Small intestine (tissue), 16 donors: ENCODE results near the gene CCDC198. TPM values are rescaled to one million over a fixed set of nuclear protein-coding genes. Genes with fewer than 3 reads are reported as not detected.

ENCODE experiments used
- DNase-seq, 2 donors: peaks; one replicate each; pipeline versions ENCODE4 v3.0.0 to v3.0.0-alpha.2; 2013
- FAIRE-seq: peaks from 2 replicates; lab custom pipeline; 2012; peaks lifted over from hg19 to GRCh38; lab: Jason Lieb, UNC
- H3K27ac ChIP-seq, 3 donors: one replicate each; pipeline ENCODE4 v1.5.1; 2013; ENCODE audit warnings: low read length in 2 of 3, mild to moderate bottlenecking in 2 of 3, control low read depth in 1 of 3, inconsistent platforms in 1 of 3, low read depth in 1 of 3, moderate library complexity in 1 of 3
- H3K27me3 ChIP-seq, 3 donors: one replicate each; pipeline ENCODE4 v1.6.1; 2013; ENCODE audit warnings: low read length in 3 of 3, inconsistent platforms in 1 of 3; ENCODE audit not compliant: control insufficient read depth in 3 of 3, insufficient read depth in 3 of 3
- H3K36me3 ChIP-seq, 3 donors: one replicate each; pipeline ENCODE4 v1.6.1; 2013; ENCODE audit warnings: low read length in 3 of 3, inconsistent platforms in 1 of 3, low read depth in 1 of 3, mild to moderate bottlenecking in 1 of 3, moderate library complexity in 1 of 3; ENCODE audit not compliant: control insufficient read depth in 3 of 3, insufficient read depth in 2 of 3
- H3K4me1 ChIP-seq, 3 donors: one replicate each; pipeline ENCODE4 v1.6.1; 2013; ENCODE audit warnings: low read length in 2 of 3, inconsistent platforms in 1 of 3, low read depth in 1 of 3, mild to moderate bottlenecking in 1 of 3, moderate library complexity in 1 of 3; ENCODE audit not compliant: control insufficient read depth in 3 of 3, insufficient read depth in 2 of 3
- H3K4me3 ChIP-seq, 3 donors: one replicate each; pipeline ENCODE4 v1.5.1; 2013; ENCODE audit warnings: low read length in 3 of 3, control low read depth in 1 of 3, inconsistent platforms in 1 of 3, low read depth in 1 of 3, mild to moderate bottlenecking in 1 of 3, moderate library complexity in 1 of 3
- H3K9me3 ChIP-seq, 2 donors: one replicate each; pipeline ENCODE4 v1.6.1; 2013; ENCODE audit warnings: low read depth in 1 of 2, low read length in 1 of 2; ENCODE audit not compliant: control insufficient read depth in 2 of 2, insufficient read depth in 1 of 2
- WGBS, 3 donors: extraction: QIAGEN DNeasy Blood & Tissue Kit; methylation state at CpG; one replicate each; pipeline ENCODE4 v1.1.7; 2013; 5-methylcytosine and 5-hydroxymethylcytosine counted together
- long read RNA-seq, 10 donors: transcript quantifications; one replicate each; lab custom pipeline, GENCODE V29; 2026
- polyA plus RNA-seq, 4 donors: library from polyadenylated mRNA; stranded (reverse) in 3 of 4; unstranded in 1 of 4; fragments of 200-250 nt in 3 of 4; fragments of 120-200 nt in 1 of 4; gene quantifications; one replicate each; pipeline versions ENCODE4 v1.2.1 to v1.2.3, GENCODE V29; 2013
- donor health status: healthy with polysubstance abuse.
- donor health status: control.
- donor health status: control.
- donor health status: Bipolar disorder and iron deficiency.
- donor health status: healthy.

The CCDC198 gene, protein sequence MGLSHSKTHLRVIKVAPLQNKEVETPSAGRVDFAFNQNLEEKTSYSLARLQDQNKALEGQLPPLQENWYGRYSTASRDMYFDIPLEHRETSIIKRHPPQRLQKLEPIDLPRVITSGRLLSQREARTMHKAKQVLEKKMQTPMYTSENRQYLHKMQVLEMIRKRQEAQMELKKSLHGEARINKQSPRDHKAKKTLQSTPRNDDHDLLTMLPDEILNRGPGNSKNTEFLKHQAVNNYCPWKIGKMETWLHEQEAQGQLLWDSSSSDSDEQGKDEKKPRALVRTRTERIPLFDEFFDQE
- polyA plus RNA-seq, result 10 to 100 TPM in 1 of 4 donors, 1 to 10 TPM in 1, under 1 TPM in 2; 0.45 to 90.1 (median 0.80) TPM
- long read RNA-seq, donor 1, result 0 reads
- long read RNA-seq, donor 2, partial matches to known transcripts, result 12 of 13 reads
- long read RNA-seq, donor 2, other reads (novel, unspliced or antisense), result 0 of 13 reads
- long read RNA-seq, donor 3, result 0 reads
- long read RNA-seq, donor 4, result 0 reads
- long read RNA-seq, donor 5, partial matches to known transcripts, result 0 of 2 reads
- long read RNA-seq, donor 5, other reads (novel, unspliced or antisense), result 0 of 2 reads
- long read RNA-seq, donor 6, partial matches to known transcripts, result 14 of 16 reads
- long read RNA-seq, donor 6, other reads (novel, unspliced or antisense), result 0 of 16 reads
- long read RNA-seq, donor 7, result 0 reads
- long read RNA-seq, donor 8, result 0 reads
- long read RNA-seq, donor 9, partial matches to known transcripts, result 0 of 1 reads
- long read RNA-seq, donor 9, other reads (novel, unspliced or antisense), result 0 of 1 reads
- long read RNA-seq, donor 10, partial matches to known transcripts, result 12 of 13 reads
- long read RNA-seq, donor 10, other reads (novel, unspliced or antisense), result 0 of 13 reads

DNA sequence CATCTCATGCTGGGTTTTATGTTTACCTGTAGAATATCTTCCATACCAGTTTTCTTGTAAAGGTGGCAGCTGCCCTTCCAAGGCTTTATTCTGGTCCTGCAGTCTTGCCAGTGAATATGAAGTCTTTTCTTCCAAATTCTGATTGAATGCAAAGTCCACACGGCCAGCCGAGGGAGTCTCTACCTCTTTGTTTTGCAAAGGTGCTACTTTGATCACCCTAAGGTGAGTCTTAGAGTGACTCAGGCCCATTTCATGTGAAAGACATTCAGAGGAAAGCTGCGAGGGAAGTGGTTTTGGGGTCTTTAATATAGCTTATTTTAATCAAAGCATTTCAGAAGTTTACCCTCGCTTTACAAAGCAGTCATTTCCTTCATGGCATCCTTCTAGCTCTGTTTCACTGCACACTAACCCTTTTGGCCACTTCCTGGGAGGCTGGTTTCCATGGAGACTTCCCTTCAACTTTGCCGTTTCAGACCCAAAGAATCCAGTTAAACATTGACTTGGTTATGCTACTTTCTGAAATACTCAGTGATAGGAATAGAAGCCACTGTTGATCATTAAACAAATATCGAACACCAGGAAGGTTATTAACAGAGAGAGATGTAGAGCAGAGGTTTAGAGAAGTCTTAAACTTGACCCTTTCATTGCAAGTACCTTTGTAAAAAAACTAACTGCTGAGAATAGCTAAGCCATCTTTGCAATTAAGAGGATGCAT lies at the start of gene CCDC198:
CCDC198 (minus strand) TSS at position 391 of the 715 bp plus-strand sequence; CDS start at position 249, 142 bp downstream.
- Histone ChIP-seq H3K4me1 (peaks cover 0 to 32% (median 0%) of the 10 kb centered on the region in 3 donors), H3K27ac (peak within 1 kb of the TSS in 1 of 3 donors; percentile 59), H3K27me3 (no peaks in the 10 kb centered on the region), H3K36me3 (no peaks in the 10 kb centered on the region), H3K4me3 (peak within 1 kb of the TSS in 1 of 3 donors; percentile 33), H3K9me3 (no peaks in the 10 kb centered on the region)
- DNase-seq (peak; percentile 15 to 69), FAIRE-seq (no peak)
- WGBS, 3 donors, result 6 to 32% (median 16%) methylated on average over 6 of the region's 6 CpGs

- FAIRE-seq, result no peak
- WGBS, 3 donors, result 85 to 88% (median 88%) methylated on average over 1 of the region's 1 CpG
Observed at GRCh38 chr14:57533214-57533613, 39.6 kb upstream of the CCDC198 start.

DNA sequence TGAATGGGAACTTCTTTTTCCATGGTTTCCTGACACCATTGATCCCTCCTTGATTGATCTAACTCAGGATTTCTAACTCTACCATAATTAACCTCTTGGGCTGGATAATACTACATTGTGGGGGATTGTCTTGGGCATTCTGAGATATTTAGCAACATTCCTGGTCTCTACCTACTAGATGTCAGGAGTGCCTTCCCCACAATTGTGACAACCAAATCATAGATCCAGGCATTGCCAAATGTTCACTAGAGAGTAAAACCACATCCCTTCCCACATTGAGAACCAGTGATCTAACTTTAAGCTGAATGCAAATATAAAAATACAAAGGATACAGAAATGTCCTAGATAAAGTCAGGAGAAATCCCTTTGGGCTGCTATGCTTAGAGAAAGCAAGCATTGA lies 36.9 kb upstream of the CCDC198 start:
- Histone ChIP-seq H3K27ac (no peak overlapping the region), H3K4me1 (no peaks in the 10 kb centered on the region), H3K27me3 (no peaks in the 10 kb centered on the region), H3K9me3 (peaks cover 0 to 9% of the 10 kb centered on the region in 2 donors), H3K36me3 (no peaks in the 10 kb centered on the region), H3K4me3 (no peak overlapping the region)
- DNase-seq, result no peak
- FAIRE-seq, result no peak

More at GRCh38 chr14:57533214-57533613, 39.6 kb upstream of the CCDC198 start:
- peak; percentile 3 to 12 for DNase-seq
- Histone ChIP-seq H3K9me3 (no peaks in the 10 kb centered on the region), H3K36me3 (no peaks in the 10 kb centered on the region), H3K4me3 (no peak overlapping the region), H3K4me1 (no peaks in the 10 kb centered on the region), H3K27me3 (no peaks in the 10 kb centered on the region), H3K27ac (no peak overlapping the region)

DNA sequence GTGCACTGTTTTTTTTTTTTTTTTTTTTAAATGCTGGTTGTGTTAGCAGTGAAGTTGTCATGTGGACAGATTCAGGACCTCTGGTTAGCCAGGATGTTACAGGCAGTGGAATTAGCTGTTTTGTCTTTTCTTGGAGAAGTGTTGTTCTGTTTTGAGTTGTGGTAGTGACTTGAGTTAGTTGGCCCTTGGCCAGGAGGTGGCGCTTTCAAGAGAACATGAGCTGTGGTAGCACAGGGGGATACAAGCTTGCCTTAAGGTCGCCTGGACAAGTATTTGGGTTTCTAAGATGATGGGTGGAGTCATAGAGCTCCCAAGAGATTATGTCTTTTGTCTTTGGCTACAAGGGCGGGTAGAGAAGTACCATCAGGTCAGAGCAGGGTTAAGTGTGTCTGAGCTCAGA lies 33.3 kb upstream of the CCDC198 start:
- Histone ChIP-seq H3K9me3 (peaks cover 0 to 9% of the 10 kb centered on the region in 2 donors), H3K4me3 (no peak overlapping the region), H3K36me3 (no peaks in the 10 kb centered on the region), H3K27ac (no peak overlapping the region), H3K27me3 (no peaks in the 10 kb centered on the region), H3K4me1 (no peaks in the 10 kb centered on the region)
- 55 to 74% (median 70%) methylated on average over 3 of the region's 3 CpGs for WGBS, 3 donors
- FAIRE-seq (no peak), DNase-seq (no peak)

GRCh38 chr14:57519043-57519442 lies 25.4 kb upstream of the CCDC198 start:
- no peak for DNase-seq
- peaks cover 0 to 5% of the 10 kb centered on the region in 2 donors for H3K9me3 ChIP-seq
- H3K27me3 ChIP-seq, result no peaks in the 10 kb centered on the region
- H3K4me3 ChIP-seq, result no peak overlapping the region
- no peaks in the 10 kb centered on the region for H3K4me1 ChIP-seq
- no peak overlapping the region for H3K27ac ChIP-seq
- no peaks in the 10 kb centered on the region for H3K36me3 ChIP-seq
- FAIRE-seq, result no peak

DNA sequence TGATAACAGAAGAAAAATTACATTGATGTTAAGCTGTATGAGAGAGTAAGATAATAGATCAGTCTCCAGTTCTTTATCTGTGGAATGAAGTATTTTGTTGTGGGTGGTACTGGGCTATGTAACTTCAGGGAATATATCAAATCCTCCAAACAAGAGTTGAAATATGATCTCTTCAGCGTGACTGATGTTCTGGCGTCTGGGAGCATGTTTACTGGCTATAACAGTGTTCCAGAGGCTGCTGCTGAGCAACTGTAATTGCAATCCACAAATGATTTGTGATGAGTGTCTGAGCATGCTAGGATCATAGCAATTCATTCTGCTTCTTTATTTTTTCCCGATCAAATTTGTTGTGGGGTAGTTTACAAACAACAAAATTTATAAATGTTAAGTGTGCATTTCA lies 18.6 kb upstream of the CCDC198 start:
- WGBS, 3 donors, result 41 to 51% (median 49%) methylated on average over 3 of the region's 3 CpGs
- H3K27me3 ChIP-seq, result no peaks in the 10 kb centered on the region
- peaks cover 0 to 3% of the 10 kb centered on the region in 2 donors for H3K9me3 ChIP-seq
- no peaks in the 10 kb centered on the region for H3K4me1 ChIP-seq
- DNase-seq (no peak), FAIRE-seq (no peak)
- H3K36me3 ChIP-seq, result no peaks in the 10 kb centered on the region
- no peak overlapping the region for H3K27ac ChIP-seq
- H3K4me3 ChIP-seq, result no peak overlapping the region

DNA sequence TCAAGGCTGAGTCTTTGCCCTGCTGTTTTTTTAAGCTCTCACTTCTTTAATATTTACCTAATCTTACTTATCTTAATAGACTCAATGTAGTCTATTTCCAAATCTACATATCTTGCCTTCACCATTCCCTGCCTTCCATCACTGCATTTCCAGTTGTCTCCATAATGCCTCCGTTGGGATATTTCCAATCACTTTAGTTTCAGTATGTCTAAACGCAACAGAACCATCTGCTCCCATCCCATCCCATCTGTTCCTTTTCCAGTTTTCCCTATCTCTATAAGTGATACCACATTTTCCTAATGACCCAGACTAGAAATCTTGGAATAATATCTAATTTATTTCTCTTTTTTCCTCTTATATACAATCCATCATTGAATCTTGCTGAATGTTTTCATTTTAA lies 15.1 kb upstream of the CCDC198 start:
- peaks cover 0 to 3% of the 10 kb centered on the region in 2 donors for H3K9me3 ChIP-seq
- FAIRE-seq, result no peak
- no peak overlapping the region for H3K27ac ChIP-seq
- no peaks in the 10 kb centered on the region for H3K4me1 ChIP-seq
- no peak overlapping the region for H3K4me3 ChIP-seq
- no peaks in the 10 kb centered on the region for H3K27me3 ChIP-seq
- WGBS, 3 donors, result 78 to 90% (median 86%) methylated on average over 2 of the region's 2 CpGs
- DNase-seq, result no peak
- H3K36me3 ChIP-seq, result no peaks in the 10 kb centered on the region
